H54 (cell line): ENCODE measurements around the gene BHLHE23.
"Not testable (repeated sequence)": the region's sequence is repeated elsewhere in the genome, so short reads cannot be mapped to it uniquely, and the experiment has no call there.

ENCODE experiments used
- DNase-seq: peaks from one replicate; pipeline ENCODE4 v3.0.0; 2011; ENCODE audit warnings: low spot score, mixed read lengths; ENCODE audit not compliant: insufficient read length
- FAIRE-seq: peaks from 3 replicates; lab custom pipeline; 2011; peaks lifted over from hg19 to GRCh38; lab: Jason Lieb, UNC
- POLR2A ChIP-seq: IDR thresholded peaks from 2 replicates; pipeline ENCODE4 v1.6.1; 2011; ENCODE audit warnings: low read depth, mild to moderate bottlenecking, low read length

BHLHE23 gene

DNA sequence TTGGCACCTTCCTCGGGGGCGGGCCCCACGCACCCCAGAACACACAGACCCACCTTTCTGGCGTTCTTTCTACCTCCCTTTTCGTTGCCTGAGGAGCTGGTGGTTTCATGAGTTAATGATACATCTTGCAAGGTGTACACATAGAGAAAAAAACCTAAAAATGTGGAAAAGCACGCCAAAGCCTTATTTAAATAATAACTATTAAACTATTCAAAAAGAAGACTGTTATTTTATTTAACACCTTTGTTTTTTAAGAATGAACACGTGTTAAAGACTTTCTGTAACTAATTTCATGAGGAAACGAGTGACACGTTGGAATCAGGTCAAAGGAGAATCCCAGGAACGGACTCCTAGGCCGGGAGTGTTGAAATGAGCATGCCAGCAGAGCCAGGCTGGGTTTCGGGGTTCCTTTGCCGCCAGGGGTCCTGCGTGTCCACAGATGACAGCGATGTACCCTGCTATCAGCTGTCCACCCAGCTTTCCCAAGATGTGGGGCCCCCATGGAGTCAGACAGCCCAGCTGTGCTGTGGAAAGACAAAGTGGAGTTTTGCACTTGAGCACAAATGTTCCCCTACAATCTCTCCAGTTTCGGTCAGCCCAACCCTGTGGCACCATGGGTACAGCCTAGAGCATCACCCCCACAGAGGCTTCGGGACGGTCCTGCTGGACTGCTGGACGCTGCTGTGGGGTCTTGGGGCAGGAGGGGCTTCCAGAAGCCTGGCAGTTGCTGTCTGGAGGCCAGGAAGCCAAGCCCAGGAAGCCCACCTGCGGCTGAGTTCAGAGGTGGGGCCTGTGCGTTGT, 38.2 kb downstream of the BHLHE23 start:
- FAIRE-seq = no peak
- no peak for TF ChIP-seq POLR2A
- DNase-seq = no peak

DNA sequence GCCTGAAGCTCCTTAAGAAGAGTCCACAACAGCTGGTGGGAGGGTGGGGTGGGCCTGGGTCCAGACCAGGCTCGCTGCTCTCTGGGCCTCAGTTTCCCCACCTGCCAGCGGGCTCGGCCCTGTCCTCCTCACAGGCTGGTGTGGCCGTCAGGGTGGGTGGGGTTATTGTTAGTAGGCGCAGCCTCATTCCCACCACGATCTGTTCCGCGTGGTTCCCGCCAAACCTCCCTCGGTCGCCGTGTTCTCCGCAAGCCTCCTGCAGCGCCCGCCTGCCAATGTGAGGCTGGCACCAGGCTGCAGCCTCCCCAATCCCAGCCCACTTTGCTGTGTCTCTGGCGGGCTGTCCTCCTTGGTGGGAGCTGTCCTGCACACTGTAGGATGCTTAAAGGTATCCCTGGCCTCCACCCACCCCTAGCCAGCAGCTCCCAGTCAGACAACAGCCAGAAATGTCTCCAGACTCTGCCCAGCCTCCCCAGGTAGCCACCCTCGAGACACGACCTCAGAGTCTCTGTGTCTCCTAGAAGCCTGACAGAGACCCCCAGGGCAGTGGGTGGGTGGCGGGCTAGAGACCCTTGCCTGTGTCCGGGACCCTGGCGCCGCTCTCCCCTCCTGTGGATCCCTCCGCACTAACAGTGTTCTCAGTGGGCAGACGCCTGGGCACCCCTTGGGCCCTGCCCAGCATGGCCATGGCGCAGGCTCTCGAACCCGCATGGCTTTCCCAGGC, 39.0 kb downstream of the BHLHE23 start:
- no peak for TF ChIP-seq POLR2A
- DNase-seq = no peak
- no peak for FAIRE-seq

DNA sequence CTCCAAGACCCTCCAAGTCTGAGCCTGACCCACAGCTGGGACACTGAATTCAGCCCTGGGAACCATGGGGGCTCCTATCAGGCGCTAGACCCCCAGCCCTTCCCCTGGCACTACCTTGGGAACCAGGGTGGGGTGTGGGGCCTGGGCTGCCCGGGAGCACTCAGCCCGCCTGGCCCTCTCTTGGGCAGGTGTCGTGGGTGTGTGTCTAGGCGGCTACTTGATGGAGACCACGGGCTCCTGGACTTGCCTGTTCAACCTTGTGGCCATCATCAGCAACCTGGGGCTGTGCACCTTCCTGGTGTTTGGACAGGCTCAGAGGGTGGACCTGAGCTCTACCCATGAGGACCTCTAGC, 39.6 kb downstream of the BHLHE23 start:
- TF ChIP-seq POLR2A = no peak
- no peak for FAIRE-seq
- no peak for DNase-seq

DNA sequence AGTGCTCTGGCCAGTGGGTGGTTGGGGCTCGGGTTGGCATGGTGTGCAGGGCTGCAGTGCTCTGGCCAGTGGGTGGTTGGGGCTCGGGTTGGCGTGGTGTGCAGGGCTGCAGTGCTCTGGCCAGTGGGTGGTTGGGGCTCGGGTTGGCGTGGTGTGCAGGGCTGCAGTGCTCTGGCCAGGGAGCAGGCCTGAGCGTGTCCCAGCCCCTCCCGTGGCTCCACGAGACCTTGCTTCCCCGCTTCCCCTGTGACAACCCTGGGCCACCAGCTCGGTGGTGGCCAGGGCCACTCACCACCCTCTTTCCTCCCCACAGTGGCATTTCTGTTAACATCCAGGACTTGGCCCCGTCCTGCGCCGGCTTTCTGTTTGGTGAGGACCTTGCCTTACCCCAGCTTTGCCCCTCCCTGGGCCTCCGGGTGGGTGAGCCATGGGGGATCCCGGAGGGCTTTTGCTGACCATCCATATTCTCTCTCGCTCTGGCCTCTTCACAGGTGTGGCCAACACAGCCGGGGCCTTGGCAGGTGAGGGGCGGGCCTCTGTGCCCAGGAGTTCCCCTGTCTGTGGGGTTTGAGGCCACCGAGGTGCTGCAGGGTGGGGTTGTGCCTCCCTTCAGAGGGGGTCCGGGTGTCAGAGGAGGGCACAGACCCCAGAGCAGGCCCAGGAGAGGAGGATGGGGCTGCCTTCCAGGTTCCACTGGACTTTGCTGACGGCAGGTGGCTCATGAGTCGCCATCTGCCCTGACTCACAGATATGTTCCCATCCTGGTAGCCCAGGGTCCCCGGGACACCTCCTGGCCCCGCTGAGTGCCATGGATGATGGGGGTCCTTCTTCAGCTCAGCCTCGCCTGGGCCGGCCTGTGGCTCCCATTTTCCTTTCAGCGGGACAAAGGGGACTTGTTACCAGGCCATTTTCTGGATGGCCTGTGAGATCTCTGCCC, 40.3 kb downstream of the BHLHE23 start:
- TF ChIP-seq POLR2A = no peak
- FAIRE-seq (no peak), DNase-seq (no peak)

DNA sequence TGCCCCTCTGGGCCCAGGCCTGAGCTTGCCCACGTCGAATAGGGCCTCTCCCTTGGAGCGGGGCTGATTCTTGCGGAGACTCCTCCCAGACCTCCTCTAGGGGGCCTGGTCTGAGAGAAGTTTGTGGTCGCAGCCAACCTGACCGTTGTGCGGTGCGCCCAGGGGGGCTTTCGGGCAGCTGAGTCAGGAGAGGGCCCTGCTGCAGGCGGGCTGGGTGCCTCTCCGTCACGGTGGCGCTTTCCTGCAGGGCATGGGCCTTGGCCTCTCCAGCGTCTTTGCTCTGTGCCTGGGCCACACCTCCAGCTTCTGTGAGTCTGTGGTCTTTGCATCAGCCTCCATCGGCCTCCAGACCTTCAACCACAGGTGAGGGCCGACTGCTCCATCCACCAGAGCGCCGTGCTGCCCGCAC, 41.4 kb downstream of the BHLHE23 start:
- DNase-seq (no peak), FAIRE-seq (no peak)
- no peak for TF ChIP-seq POLR2A

DNA sequence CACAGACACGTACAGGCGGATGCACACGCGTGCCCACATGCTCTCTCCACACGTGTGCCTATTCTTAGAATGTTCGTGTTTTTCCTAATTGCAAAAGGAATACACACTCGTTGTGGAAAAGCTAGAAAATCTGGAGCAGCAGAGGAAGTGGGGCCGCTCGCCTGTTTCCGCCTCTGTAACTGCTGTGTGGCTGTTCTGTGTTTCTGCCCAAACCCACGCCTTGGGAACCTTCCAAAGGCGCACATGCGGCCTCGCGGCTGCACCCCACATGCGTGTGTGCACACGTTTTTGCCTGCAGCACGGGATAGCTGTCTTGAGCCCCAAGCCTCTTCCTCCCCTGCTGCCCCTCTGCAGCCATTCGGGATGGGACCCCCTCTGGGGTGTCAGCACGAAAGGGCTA, 42.1 kb downstream of the BHLHE23 start:
- no peak for FAIRE-seq
- no peak for TF ChIP-seq POLR2A
- DNase-seq = no peak

DNA sequence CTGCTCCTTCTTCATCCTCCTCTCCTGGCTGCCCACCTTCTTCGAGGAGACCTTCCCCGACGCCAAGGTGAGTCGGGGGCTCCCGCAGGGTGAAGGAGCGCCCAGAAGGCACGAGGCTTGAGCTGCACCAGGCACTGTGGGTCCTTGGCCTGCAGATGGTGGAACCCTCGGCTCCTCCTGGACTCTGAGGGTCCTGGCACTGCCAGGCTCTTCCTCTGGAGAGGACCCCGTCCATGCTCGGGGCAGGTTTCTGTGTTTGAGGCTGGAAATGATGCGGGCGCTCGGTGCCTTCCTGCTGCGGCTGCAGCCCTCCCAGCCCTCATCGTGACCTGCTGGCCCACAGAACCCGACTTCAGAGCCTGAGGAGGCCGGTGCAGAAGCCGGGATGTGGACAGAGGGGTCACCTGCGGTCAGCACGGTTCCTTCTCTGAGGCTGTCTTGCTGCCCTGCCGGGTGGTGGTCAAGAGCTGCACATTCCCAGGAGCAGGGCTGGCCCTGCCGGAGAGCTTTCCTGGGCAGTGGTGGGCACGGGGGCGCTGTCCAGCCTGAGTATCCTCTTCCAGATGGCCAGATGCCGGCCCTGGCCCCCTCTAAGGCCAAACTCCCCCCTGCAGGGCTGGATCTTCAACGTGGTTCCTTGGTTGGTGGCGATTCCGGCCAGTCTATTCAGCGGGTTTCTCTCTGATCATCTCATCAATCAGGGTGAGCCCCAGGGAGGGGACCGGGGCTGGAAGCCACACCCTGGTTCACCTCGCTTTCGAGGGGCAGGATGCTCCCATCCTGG, 43.0 kb downstream of the BHLHE23 start:
- DNase-seq (no peak), FAIRE-seq (no peak)
- no peak for TF ChIP-seq POLR2A

DNA sequence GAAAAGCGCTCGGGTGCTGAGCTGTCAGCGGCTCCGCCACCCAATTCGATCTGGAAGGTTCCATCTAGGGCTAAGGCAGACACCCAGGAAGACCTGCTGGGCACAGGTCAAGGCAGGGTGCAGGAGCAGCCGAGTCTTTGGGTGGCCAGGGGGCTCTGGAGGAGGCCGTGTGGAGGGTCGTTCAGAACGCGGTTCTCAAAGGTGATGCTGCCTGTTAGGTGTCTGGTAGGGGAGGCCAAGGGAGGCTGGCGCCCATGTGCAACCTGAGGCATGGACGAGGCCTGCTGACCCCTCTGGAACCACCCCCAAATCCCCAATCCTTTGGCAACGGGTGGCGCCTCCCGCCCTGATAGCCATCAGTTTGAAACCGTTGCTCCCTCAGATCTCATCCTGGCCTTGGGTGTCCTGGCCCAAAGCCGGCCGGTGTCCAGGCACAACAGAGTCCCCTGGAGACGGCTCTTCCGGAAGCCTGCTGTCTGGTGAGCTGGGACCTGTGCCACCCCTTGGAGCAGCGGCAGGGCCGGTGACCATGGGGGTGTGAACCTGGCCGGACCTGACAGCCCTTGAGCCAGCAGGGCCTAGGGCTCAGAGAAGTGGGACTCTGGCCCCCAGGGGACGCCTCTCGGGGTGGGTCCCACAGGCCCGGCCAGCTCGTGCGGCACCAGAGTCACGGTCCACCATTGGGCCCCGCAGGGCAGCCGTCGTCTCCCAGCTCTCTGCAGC, 43.7 kb downstream of the BHLHE23 start:
- TF ChIP-seq POLR2A = no peak
- no peak for DNase-seq
- no peak for FAIRE-seq

DNA sequence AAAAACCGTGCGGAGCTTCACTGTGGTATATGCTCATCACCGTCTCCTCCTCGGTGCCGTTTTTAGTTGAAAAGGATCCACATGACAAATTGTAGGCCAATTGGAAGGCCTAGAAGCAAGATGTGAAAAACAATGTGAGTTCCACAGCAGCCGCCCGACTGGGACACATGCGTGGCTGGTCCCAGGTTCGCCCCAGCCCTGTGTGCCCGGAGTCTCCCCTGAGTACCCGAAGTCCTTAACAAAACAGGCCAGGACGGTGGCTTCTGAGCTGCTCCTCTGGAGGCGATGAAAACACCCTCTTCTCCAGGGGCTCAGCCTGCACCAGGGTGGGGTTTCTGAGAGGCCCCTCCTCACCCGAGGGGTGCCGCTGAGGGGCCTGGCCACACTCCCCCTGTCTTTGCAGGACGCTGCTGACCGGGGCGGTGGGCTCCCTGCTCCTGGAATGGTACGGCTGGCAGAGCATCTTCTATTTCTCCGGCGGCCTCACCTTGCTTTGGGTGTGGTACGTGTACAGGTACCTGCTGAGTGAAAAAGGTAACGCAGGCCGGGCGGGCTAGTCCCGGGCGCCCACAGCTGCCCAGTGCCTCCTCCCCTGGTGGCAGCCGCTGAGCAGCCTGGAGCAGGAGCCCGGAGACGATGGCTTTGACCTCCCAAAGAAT, 44.4 kb downstream of the BHLHE23 start:
- DNase-seq (no peak), FAIRE-seq (no peak)
- no peak for TF ChIP-seq POLR2A

DNA sequence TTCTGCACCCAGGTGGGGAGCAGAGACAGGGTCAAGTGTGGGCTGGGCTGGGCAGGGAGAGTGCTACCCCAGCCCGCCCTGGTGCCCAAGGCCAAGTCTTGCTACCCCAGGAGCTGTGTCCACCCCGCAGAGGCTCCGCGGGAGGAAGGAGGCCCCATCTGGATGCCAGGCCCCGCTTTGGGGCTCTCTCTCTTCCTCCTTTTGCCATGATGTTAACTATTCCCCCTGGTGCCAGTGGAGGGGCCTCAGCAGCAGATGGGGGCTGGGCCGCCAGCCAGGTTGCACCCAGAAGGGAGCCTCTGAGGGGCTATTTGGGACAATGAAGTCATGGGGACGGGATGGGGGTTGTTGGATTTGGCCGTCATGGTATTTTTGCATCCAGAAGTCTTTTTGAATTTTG, 45.0 kb downstream of the BHLHE23 start:
- FAIRE-seq = no peak
- TF ChIP-seq POLR2A = no peak
- DNase-seq = no peak

DNA sequence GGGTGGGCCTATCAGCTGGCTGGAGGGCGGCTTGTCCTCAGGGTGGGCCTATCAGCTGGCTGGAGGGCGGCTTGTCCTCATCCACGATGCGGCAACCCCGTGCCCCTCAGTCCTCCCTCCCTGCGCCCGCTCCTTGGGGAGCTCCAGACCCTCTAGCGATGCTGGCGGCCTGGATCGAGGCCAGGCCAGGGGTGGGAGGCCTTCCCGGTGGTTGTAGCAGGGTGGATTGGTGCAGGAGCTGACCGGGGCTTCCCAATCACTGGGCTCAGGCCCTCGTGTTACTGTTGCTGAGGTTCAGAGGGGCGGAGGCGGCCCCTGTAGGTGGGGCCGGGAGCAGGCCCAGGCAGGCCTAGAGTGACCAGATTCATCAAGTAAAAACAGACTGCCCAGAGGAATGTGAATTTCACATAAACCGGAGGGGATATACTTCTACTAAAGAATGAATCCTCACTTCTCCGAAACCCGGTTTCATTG, 45.4 kb downstream of the BHLHE23 start:
- no peak for DNase-seq
- no peak for TF ChIP-seq POLR2A
- no peak for FAIRE-seq

DNA sequence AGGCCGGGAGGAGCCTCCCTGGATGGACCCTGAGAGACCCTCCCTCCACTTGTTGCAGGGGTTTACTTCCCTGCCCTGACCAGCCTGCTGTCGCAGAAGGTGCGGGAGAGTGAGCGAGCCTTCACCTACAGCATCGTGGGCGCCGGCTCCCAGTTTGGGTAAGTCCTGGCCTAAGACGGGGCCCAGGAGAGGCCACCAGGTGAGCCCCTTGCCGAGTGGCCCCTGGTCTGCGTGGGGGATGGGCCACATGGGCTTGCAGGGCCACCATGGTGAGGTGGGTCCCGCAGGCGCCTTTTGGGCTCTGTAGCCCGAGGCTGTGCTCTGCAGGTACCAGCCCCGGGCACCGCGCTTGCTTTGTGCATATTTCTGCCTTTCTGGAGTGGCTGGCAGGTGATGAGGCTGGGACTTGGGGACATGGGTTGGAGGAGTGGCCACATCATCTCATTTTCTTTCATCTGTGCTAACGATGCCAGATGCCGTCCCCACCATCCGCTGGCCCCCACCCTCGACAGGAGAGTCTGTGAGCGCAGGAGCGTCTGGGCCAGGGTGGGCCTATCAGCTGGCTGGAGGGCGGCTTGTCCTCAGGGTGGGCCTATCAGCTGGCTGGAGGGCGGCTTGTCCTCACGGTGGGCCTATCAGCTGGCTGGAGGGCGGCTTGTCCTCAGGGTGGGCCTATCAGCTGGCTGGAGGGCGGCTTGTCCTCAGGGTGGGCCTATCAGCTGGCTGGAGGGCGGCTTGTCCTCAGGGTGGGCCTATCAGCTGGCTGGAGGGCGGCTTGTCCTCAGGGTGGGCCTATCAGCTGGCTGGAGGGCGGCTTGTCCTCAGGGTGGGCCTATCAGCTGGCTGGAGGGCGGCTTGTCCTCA, 46.1 kb downstream of the BHLHE23 start:
- not testable (repeated sequence) for FAIRE-seq, DNase-seq
